GM18909 (cell line): Measurements from ENCODE around the gene CPLX1.
"Not testable (repeated sequence)": the region's sequence is repeated elsewhere in the genome, so short reads cannot be mapped to it uniquely, and the experiment has no call there.

Source experiments
- ATAC-seq: cut with Tn5 transposase; IDR thresholded peaks from one replicate; pipeline ENCODE4 v1.9.1; 2021; ENCODE audit warnings: mild to moderate bottlenecking; ENCODE audit not compliant: unreplicated experiment, poor library complexity

Gene CPLX1

DNA sequence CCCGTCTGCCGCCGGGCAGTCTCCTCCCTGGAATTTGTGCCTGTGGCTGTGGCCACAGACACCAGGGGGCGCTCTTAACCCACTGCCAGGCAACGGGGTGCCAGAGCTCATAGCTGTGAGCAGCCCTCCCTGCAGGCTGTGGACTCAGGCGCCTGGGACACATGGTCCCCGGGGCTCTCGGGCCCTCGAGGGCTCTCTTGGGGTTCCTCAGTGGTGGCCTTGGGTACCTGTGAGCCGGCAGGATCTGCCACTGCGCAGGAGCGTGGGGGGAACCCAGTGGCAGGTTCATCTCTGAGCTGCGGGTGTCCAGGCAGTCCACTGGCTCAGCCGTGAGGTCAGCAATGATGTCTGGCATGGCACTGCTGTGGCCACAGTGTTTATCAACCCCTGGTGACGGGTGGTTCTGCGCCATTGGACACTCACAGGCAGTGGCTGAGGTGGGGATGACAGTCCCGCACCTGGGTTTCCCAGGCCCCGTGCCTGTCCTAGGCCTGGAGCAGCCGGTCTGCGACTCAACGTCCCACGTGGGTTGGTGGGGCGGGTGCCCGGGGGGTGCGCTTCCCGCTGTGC is 83.1 kb downstream of the CPLX1 start:
- ATAC-seq = no peak

DNA sequence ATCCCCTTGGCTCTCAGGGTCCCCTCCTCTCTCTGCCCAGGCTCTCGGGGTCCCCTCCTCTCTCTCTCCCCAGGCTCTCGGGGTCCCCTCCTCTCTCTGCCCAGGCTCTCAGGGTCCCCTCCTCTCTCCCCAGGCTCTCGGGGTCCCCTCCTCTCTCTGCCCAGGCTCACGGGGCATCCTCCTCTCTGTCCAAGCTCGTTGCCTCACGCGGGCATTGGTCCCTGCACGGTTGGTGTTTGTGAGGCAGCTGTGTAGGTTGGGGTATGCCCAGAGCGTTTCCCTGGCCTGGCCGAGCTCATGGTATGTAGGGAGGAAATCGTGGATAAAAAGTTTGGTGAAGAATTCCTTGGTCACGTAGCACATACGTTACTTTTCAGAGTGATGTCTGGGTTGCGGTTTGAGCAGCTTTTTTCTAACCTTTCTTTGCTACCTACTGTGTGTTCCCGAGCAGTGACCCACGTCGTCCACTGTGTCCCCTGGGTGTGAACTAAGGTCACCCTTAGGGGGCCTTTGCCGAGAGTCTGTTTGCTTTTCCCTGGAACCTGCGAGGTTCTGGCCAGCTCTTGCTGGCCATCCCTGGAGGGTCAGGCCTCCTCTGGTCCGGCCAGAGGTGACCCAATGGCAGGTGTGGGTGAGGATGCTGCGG is 83.7 kb downstream of the CPLX1 start:
- no peak for ATAC-seq

DNA sequence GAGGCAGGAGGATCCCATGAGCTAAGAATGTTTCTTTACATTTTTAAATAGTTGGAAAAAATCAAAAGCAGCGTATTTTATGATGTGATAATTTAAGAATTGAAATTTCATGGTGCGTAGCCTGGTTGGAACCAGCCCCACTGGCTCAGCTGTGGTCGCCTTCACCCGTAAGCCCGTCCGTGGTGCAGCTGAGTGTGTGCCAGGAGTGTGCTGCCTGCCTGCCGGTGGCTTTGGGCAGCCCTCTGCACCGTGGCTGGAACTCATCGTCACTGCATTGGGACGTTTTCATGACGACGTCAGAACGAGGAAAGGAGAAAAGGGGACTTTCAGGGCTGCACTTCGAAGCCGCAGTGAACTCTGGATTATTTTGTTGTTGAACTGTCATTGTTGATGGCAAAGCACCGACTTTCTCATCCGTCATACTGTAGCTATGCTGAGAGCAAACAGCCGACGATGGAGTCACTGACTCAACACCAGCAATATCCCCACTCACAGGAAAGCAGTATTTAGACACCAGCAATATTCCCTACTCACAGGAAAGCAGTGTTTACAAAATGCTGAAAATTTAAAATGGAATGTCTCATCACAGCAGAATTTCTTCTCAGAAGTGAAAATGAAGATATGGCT is 85.2 kb downstream of the CPLX1 start:
- ATAC-seq = no peak

DNA sequence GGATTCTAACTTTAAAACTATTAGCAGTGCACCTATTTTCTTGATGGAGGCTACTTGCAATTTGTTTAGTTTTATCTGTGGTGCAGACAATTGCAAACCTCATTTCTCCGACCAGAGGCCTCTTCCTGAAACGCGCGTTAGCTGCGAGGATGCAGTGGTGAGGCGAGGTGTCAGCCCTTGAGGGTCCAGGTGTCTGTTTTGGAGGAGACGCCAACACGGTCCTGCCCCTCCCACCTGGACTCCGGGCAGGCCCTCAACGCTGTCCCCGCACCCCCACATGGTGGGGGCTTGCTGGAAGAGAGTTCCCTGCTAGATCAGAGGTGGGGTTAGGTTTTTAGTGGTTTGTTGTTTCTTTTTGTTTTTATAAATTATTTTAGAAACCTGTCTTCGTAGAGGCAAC is 85.9 kb downstream of the CPLX1 start:
- ATAC-seq = no peak

DNA sequence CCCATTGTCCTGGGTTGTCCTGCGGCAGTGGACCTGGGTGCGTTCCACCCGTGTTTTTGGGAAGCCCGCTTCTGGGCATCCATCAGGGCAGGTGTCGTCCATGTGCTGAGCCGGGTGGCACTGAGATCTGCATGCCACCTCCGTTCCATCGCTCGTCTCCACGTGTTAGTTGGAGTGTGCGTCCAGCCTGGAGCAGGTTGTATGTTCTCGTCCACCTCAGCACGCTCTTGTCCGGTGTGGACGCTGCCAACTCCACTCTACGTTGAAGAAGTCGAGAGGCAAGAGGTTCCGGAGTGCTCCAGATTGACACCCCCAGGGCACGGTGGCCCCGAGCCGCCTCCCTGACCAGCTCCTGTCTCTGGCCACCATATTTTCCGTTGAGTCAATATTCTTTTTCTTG is 86.4 kb downstream of the CPLX1 start:
- ATAC-seq = no peak

DNA sequence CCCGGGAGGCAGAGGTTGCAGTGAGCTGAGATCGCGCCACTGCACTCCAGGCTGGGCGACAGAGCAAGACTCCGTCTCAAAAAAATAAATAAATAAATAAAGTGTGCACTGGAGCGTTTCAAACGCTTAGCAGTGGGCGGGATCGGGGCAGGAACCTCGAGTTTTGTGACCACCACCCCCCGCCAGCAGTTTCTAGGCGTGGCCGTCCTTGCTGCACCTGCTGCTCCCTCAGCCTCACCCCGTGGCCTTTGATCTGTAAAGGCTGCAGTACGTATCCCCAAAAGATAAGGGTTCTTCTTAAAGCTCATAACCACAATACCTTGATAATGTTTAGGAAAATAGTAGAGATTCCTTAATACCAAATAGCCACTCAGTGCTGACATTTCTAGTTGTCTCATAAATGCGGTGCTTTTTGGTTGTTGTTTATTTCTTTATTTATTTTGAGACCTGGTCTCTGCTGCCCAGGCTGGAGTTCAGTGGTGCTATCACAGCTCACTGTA is 87.1 kb downstream of the CPLX1 start:
- ATAC-seq = no peak

DNA sequence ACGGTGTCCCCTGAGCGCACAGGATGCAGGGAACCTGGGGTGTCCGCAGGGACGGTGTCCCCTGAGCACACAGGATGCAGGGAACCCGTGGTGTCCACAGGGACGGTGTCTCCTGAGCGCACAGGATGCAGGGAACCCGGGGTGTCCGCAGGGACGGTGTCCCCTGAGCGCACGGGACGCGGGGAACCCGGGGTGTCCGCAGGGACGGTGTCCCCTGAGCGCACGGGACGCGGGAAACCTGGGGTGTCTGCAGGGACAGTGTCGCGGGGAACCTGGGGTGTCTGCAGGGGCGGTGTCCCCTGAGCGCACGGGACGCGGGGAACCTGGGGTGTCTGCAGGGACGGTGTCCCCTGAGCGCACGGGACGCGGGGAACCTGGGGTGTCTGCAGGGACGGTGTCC is 89.4 kb downstream of the CPLX1 start:
- ATAC-seq = not testable (repeated sequence)

DNA sequence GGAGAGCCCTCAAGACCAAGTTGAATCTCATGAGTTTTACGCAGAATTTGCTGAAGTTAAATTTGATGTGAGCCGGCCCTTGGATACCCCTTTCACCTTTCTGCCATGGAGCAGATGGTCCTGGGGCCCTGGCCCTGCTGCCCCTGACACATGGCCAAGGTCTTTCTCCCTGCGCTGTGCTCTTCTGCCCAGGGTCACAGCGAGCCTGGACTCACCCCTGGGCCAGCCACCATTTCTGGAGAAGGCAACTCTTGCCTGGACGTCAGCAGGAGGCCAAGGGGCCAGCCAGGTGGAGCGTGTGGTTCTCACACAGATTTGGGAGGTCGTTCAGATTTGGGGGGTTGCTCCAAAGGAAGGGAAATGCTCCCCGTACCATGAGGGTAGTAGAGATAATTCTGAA is 90.3 kb downstream of the CPLX1 start:
- no peak for ATAC-seq
